ENCODE results near the gene AMT. TPM values are rescaled to one million over a fixed set of nuclear protein-coding genes. Genes with fewer than 3 reads are reported as not detected.
"Not testable (repeated sequence)": the region's sequence is repeated elsewhere in the genome, so short reads cannot be mapped to it uniquely, and the experiment has no call there.

Gene AMT
- total RNA-seq, 1 donor from 2014 or later: 7.0 TPM

DNA sequence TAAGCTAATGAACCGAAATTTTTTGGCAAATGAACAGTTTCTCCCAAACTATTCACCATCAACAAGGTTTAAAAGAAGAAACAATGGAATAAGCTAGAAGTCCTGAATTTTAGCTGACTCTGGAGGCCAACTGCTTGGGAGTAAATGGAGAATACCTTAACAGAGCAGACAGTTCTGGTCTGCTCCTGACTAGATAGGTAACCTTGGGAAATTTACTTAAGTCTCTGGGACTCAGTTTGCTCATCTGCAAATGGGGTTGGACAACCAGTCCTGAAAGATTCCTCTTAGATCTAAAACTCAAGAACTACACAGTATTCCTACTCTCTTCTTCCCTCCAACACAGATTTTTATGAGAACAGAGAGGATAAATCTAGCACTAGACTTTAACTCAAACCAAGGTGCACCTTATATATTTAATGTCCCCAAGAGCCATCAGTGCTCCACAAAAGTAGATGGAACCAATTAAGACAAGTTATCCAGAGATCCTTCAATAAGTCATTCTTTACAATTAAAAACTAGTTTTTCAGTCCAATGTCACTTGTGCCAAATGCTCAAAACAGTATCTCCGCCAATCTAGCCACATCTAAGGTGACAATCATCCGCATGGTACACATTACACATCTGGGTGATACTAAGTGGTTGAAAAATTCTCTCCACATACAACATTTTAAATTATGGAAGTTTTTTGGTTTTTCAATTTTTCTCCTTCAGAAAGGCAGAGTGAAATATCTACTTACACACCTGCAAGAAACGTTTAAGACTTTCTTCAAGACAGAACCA lies 12.0 kb downstream of the AMT start:
- ATAC-seq (ENCODE audit: low read depth) (no peak), DNase-seq (no peak)
- Mint-ChIP-seq H3K27me3 (no peaks in the 10 kb centered on the region), H3K4me3 (peak overlapping the region; percentile 92), H3K27ac (peak overlapping the region; percentile 89), H3K9me3 (no peaks in the 10 kb centered on the region), H3K36me3 (ENCODE audit: low read depth) (peaks cover 31% of the 10 kb centered on the region), H3K4me1 (peaks cover 79% of the 10 kb centered on the region)
- intact Hi-C loops (cut with micrococcal nuclease): loop anchor here (5.0 to 10.0 kb wide), 4 partner anchors 262 to 1628 kb away; partner anchors contain the start of genes APEH, IP6K2, RBM6 and SMARCC1
- TF ChIP-seq, protein P1, sequence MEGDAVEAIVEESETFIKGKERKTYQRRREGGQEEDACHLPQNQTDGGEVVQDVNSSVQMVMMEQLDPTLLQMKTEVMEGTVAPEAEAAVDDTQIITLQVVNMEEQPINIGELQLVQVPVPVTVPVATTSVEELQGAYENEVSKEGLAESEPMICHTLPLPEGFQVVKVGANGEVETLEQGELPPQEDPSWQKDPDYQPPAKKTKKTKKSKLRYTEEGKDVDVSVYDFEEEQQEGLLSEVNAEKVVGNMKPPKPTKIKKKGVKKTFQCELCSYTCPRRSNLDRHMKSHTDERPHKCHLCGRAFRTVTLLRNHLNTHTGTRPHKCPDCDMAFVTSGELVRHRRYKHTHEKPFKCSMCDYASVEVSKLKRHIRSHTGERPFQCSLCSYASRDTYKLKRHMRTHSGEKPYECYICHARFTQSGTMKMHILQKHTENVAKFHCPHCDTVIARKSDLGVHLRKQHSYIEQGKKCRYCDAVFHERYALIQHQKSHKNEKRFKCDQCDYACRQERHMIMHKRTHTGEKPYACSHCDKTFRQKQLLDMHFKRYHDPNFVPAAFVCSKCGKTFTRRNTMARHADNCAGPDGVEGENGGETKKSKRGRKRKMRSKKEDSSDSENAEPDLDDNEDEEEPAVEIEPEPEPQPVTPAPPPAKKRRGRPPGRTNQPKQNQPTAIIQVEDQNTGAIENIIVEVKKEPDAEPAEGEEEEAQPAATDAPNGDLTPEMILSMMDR (IDR thresholded peaks at IDR 0.05): no peak
- ChIA-PET CTCF (interaction anchor here (2.1 kb wide), 1 partner anchor 39 kb away, joined by 4 read pairs; no protein-coding TSS in a partner anchor), POLR2A (interaction anchor here (0.6 to 3.4 kb wide), 8 partner anchors 13 to 317 kb away, joined by 3 to 78 read pairs (median 13); partner anchors contain the start of genes NICN1, QRICH1 and USP4)

DNA sequence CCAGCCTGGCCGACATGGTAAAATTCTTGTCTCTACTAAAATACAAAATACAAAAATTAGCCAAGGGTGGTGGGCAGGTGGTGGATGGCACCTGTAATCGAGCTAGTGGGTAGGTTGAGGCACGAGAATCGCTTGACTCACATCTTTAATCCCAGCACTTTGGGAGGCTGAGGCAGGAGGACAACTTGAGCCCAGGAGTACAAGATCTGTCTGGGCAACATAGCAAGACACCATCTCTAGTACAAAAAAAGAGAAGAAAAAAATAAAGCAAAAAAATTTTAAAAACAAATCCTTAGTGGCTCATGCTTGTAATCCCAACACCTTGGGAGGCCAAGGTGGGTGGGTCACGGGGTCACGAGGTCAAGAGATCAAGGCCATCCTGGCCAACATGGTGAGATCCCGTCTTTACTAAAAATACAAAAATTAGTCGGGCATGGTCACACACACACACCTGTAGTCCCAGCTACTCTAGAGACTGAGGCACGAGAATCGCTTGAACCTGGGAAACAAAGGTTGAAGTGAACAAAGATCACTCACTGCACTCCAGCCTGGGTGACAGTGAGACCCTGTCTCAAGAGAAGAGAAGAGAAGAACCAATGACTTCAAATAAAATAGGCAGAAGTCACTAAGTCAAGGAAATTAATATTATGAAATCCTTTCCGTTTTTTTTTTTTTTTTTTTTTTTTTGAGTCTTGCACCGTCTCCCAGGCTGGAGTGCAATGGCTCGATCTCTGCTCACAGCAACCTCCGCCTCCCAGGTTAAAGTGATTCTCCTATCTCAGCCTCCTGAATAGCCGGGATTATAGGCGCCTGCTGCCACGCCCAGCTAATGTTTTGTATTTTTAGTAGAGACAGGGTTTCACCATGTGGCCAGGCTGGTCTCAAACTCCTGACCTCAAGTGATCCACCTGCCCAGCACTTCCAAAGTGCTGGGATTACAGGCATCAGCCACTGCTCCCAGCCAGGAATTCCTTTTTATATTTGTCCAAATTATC lies 15.4 kb downstream of the AMT start:
- TF ChIP-seq, protein P1 (IDR thresholded peaks at IDR 0.05): no peak
- ChIA-PET CTCF (no interaction called here), POLR2A (interaction anchor here (0.7 to 3.4 kb wide), 5 partner anchors 10 to 67 kb away, joined by 4 to 22 read pairs (median 5); partner anchors contain the start of genes NICN1 and USP4)
- peaks cover 66% of the 10 kb centered on the region for H3K4me1 Mint-ChIP-seq
- H3K9me3 Mint-ChIP-seq: no peaks in the 10 kb centered on the region
- peak overlapping the region; percentile 63 for H3K27ac Mint-ChIP-seq
- intact Hi-C loops (cut with micrococcal nuclease): no loop called here
- no peaks in the 10 kb centered on the region for H3K27me3 Mint-ChIP-seq
- ATAC-seq (ENCODE audit: low read depth) (no peak), DNase-seq (no peak)
- H3K4me3 Mint-ChIP-seq: peak overlapping the region; percentile 50
- H3K36me3 Mint-ChIP-seq (ENCODE audit: low read depth): peaks cover 30% of the 10 kb centered on the region

- DNase-seq; ATAC-seq (ENCODE audit: low read depth); H3K4me3 Mint-ChIP-seq; H3K27ac Mint-ChIP-seq; CTCF ChIA-PET; H3K9me3 Mint-ChIP-seq; H3K27me3 Mint-ChIP-seq; intact Hi-C loops (cut with micrococcal nuclease): not testable (repeated sequence)
- H3K36me3 Mint-ChIP-seq (ENCODE audit: low read depth): peaks cover 32% of the 10 kb centered on the region
- peaks cover 73% of the 10 kb centered on the region for H3K4me1 Mint-ChIP-seq
- POLR2A ChIA-PET: interaction anchor here (0.6 to 1.4 kb wide), 3 partner anchors 12 to 317 kb away, joined by 3 to 9 read pairs (median 4); no protein-coding TSS in a partner anchor
Observed at GRCh38 chr3:49405570-49405969, 16.7 kb downstream of the AMT start.

DNA sequence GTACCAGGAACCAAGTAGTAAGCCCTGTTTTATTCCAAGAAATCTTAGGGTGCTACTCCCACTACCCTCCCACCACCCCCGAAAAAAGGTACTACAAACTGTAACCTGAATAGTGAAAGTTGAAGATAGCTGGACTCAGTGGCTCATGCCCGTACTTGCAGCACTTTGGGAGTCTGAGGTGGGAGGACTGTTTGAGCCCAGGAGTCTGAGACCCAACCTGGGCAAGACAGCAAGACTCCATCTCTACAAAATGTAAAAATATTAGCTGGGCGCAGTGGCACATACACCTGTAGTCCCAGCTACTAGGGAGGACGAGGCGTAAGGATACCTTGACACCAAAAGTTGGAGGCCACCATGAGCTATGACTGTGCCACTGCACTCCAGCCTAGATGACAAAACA lies 18.4 kb downstream of the AMT start:
- peaks cover 41% of the 10 kb centered on the region for H3K36me3 Mint-ChIP-seq (ENCODE audit: low read depth)
- H3K4me3 Mint-ChIP-seq: no peak overlapping the region
- no peaks in the 10 kb centered on the region for H3K27me3 Mint-ChIP-seq
- no peak for DNase-seq
- ChIA-PET POLR2A (interaction anchor here (0.6 to 0.8 kb wide), 4 partner anchors 10 to 59 kb away, joined by 3 to 4 read pairs (median 4); no protein-coding TSS in a partner anchor), CTCF (no interaction called here)
- intact Hi-C loops (cut with micrococcal nuclease): no loop called here
- TF ChIP-seq, protein P1 (IDR thresholded peaks at IDR 0.05): no peak
- no peak for ATAC-seq (ENCODE audit: low read depth)
- no peaks in the 10 kb centered on the region for H3K9me3 Mint-ChIP-seq
- H3K4me1 Mint-ChIP-seq: peaks cover 72% of the 10 kb centered on the region
- H3K27ac Mint-ChIP-seq: peak overlapping the region; percentile 24

- Mint-ChIP-seq H3K4me1 (peaks cover 70% of the 10 kb centered on the region), H3K36me3 (ENCODE audit: low read depth) (peaks cover 50% of the 10 kb centered on the region), H3K27me3 (no peaks in the 10 kb centered on the region), H3K4me3 (no peak overlapping the region), H3K27ac (no peak overlapping the region), H3K9me3 (no peaks in the 10 kb centered on the region)
- ATAC-seq (ENCODE audit: low read depth): no peak
- CTCF ChIA-PET: no interaction called here
- DNase-seq: no peak
- TF ChIP-seq, protein P1 (IDR thresholded peaks at IDR 0.05): no peak
- intact Hi-C loops (cut with micrococcal nuclease): loop anchor here (1.0 kb wide), 1 partner anchor 10 kb away; the partner anchor contains the start of gene RHOA
- POLR2A ChIA-PET: interaction anchor here (0.7 kb wide), 1 partner anchor 46 kb away, joined by 3 read pairs; no protein-coding TSS in a partner anchor
Observed at GRCh38 chr3:49401766-49402165, 20.5 kb downstream of the AMT start.

All from activated B cell treated with CpG ODN at 0.5 μM for 24 hours (primary cell).